Glutamatergic neuron (in vitro differentiated cells): ENCODE data around the gene NTRK3. TPM values are rescaled to one million over a fixed set of nuclear protein-coding genes. Genes with fewer than 3 reads are reported as not detected.
"Not testable (repeated sequence)": the region's sequence is repeated elsewhere in the genome, so short reads cannot be mapped to it uniquely, and the experiment has no call there.

Experiments used
- DNase-seq: peaks from one replicate; pipeline ENCODE4 v3.0.0; 2022
- H3K27ac Mint-ChIP-seq: one replicate; pipeline ENCODE4 v1.8.0; 2020; ENCODE audit warnings: mild to moderate bottlenecking, mixed read lengths, inconsistent platforms; ENCODE audit not compliant: unreplicated experiment
- H3K27me3 Mint-ChIP-seq: one replicate; pipeline ENCODE4 v1.8.0; 2020; ENCODE audit warnings: mild to moderate bottlenecking, moderate library complexity, mixed read lengths, inconsistent platforms; ENCODE audit not compliant: unreplicated experiment
- H3K36me3 Mint-ChIP-seq: one replicate; pipeline ENCODE4 v1.8.0; 2020; ENCODE audit warnings: mild to moderate bottlenecking, mixed read lengths, inconsistent platforms; ENCODE audit not compliant: unreplicated experiment
- H3K4me1 Mint-ChIP-seq: one replicate; pipeline ENCODE4 v1.8.0; 2020; ENCODE audit warnings: mild to moderate bottlenecking, low read depth, mixed read lengths, inconsistent platforms; ENCODE audit not compliant: unreplicated experiment
- H3K4me3 Mint-ChIP-seq: one replicate; pipeline ENCODE4 v1.8.0; 2020; ENCODE audit warnings: mild to moderate bottlenecking, mixed read lengths, inconsistent platforms; ENCODE audit not compliant: unreplicated experiment
- H3K9me3 Mint-ChIP-seq: one replicate; pipeline ENCODE4 v1.8.0; 2020; ENCODE audit warnings: mild to moderate bottlenecking, moderate library complexity, mixed read lengths, inconsistent platforms; ENCODE audit not compliant: unreplicated experiment
- CTCF ChIP-seq: fragments of 200-600 bp; sonication (generic); IDR thresholded peaks from one replicate; pipeline ENCODE4 v1.5.0; 2021; ENCODE audit not compliant: partially characterized antibody, unreplicated experiment
- total RNA-seq: library from RNA; stranded (reverse); fragmentation: NEBNext Ultra II Directional; extraction: Animal tissue kit (Norgen Biotek cat#: 25700); gene quantifications from one replicate; pipeline ENCODE4 v1.2.1, GENCODE V29; 2021; ENCODE audit not compliant: unreplicated experiment

NTRK3 gene
- total RNA-seq, 1 donor from 2014 or later, result 9.5 TPM

GRCh38 chr15:88042047-88042446, 214.5 kb downstream of the NTRK3 start:
- TF ChIP-seq CTCF, result no peak
- Mint-ChIP-seq H3K4me3 (no peak overlapping the region), H3K27me3 (no peaks in the 10 kb centered on the region), H3K9me3 (peaks cover 5% of the 10 kb centered on the region), H3K27ac (no peak overlapping the region), H3K36me3 (no peaks in the 10 kb centered on the region), H3K4me1 (peaks cover 5% of the 10 kb centered on the region)
- DNase-seq, result no peak

- peaks cover 3% of the 10 kb centered on the region for H3K36me3 Mint-ChIP-seq
- H3K9me3 Mint-ChIP-seq, result peaks cover 2% of the 10 kb centered on the region
- H3K4me3 Mint-ChIP-seq, result no peak overlapping the region
- H3K27ac Mint-ChIP-seq, result no peak overlapping the region
- peaks cover 7% of the 10 kb centered on the region for H3K4me1 Mint-ChIP-seq
- no peak for TF ChIP-seq CTCF
- DNase-seq, result no peak
- no peaks in the 10 kb centered on the region for H3K27me3 Mint-ChIP-seq
Measured at GRCh38 chr15:88040516-88040915, 216.0 kb downstream of the NTRK3 start.

- Mint-ChIP-seq H3K27ac (no peak overlapping the region), H3K27me3 (peaks cover 2% of the 10 kb centered on the region), H3K4me1 (peaks cover 8% of the 10 kb centered on the region), H3K9me3 (peaks cover 2% of the 10 kb centered on the region), H3K4me3 (no peak overlapping the region), H3K36me3 (peaks cover 3% of the 10 kb centered on the region)
- no peak for TF ChIP-seq CTCF
- DNase-seq, result no peak
Measured at GRCh38 chr15:88038261-88038660, 218.3 kb downstream of the NTRK3 start.

DNA sequence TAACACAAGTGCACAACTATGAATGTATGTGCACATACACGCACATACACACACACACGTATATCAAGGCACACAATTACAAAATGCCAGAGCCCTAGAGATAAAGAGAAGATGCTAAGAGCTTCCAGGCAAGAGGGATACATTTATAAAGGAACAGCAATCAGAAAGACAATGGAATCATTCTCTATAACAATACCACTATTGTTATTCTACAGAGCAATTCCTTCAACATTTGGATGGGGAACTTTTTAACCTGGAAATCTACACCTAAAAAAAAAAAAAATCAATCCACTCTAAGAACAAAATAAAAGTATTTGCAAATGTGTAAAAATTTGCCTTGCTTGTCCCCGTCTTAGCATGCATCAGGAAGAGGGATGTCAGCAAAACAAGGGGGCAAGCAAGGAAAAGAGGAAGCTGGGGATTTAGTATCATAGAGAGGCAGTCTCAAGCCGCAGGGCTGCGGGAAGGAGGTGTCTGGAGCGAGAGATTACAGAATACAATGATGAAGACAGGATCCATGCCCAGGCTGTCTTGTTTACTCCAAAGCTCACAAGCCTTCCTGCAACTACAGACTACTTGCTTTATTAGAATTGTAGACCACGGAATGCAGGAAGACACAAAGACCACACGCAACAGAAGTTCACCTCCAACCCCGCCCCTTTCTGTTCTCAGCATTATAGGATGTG, 220.2 kb downstream of the NTRK3 start:
- Mint-ChIP-seq H3K4me1 (peaks cover 8% of the 10 kb centered on the region), H3K27ac (no peak overlapping the region), H3K36me3 (peaks cover 3% of the 10 kb centered on the region), H3K4me3 (no peak overlapping the region), H3K9me3 (peaks cover 2% of the 10 kb centered on the region), H3K27me3 (peaks cover 2% of the 10 kb centered on the region)
- no peak for TF ChIP-seq CTCF
- no peak for DNase-seq

DNA sequence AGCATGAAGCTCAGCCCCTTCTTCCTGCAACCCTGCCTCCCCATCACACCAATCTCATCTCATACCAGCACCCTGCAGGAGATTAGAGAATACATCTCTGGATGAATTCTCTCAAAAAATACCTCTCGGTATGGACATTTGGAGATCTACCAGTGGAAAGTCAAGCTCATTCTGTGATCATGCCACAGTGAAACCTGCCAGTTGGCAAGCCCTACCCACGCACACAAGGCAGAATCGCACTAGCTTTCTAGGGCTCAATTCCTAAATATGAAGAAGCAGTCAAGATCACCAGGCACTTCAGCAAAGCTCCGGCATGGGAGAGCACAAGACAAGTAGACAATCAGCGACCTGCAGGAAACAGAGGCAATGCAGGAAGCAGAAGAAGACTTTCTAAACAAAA, 221.2 kb downstream of the NTRK3 start:
- peaks cover 8% of the 10 kb centered on the region for H3K4me1 Mint-ChIP-seq
- H3K4me3 Mint-ChIP-seq, result no peak overlapping the region
- peaks cover 3% of the 10 kb centered on the region for H3K36me3 Mint-ChIP-seq
- DNase-seq, result no peak
- H3K27me3 Mint-ChIP-seq, result peaks cover 2% of the 10 kb centered on the region
- H3K27ac Mint-ChIP-seq, result no peak overlapping the region
- peaks cover 2% of the 10 kb centered on the region for H3K9me3 Mint-ChIP-seq
- TF ChIP-seq CTCF, result no peak

GRCh38 chr15:88033421-88033820, 223.1 kb downstream of the NTRK3 start:
- H3K27ac Mint-ChIP-seq, H3K36me3 Mint-ChIP-seq, H3K9me3 Mint-ChIP-seq, DNase-seq, H3K4me3 Mint-ChIP-seq, H3K4me1 Mint-ChIP-seq, H3K27me3 Mint-ChIP-seq: not testable (repeated sequence)
